Testis (tissue), 2 donors: ENCODE data around the gene CDYL2.

Source experiments
- POLR2A ChIP-seq: fragments of 450-650 bp; IDR thresholded peaks from one replicate; pipeline ENCODE4 v1.6.1; 2017; ENCODE audit warnings: antibody characterized with exemption, mild to moderate bottlenecking, moderate library complexity
- TF ChIP-seq, protein P1 (sequence below), 3 experiments: fragments of 450-650 bp in 2 of 3; fragments of 200-600 bp in 1 of 3; sonication (generic) in 1 of 3; IDR thresholded peaks; one replicate each; pipeline ENCODE4 v1.5.1; 2016 to 2019; ENCODE audit warnings: antibody characterized with exemption in 3 of 3, mild to moderate bottlenecking in 2 of 3, moderate library complexity in 1 of 3

DNA sequence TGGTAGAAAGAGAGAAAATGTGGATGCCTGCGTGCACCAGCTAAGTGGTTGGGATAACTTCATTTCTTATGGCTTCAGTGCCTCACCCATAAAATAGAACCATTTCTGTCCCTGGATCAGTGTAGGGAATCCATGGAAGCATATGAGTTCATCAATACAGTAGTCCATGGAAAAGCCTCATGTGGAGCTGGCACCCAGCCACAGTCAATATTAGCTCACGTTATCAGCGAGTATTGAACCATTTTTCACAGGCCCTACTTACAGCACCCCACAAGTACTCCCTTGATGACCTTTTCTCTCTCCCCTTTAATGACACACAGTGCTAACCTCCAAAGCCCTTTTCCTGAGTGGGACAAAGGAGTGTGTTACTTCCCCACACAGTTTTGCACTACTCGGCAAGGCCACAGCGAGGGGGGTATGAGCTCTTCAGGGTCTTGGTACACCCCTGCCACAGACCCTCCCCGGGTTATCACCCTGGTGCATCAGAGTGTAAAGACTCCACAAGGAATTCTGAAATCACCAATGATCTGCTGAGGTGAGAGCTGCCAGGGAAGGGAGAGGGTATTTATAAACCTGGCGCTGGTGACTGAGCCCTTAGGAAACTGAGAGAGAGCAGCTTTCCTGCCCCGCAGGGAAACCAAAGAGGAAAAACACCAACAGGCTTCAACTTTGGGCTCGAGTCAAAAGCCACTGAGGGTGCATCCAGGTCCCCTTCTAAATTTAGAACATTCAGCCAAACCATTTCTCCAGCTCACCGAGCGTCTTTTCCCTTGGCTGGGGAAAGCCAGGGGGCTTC lies 226.7 kb downstream of the CDYL2 start:
- TF ChIP-seq, protein P1, sequence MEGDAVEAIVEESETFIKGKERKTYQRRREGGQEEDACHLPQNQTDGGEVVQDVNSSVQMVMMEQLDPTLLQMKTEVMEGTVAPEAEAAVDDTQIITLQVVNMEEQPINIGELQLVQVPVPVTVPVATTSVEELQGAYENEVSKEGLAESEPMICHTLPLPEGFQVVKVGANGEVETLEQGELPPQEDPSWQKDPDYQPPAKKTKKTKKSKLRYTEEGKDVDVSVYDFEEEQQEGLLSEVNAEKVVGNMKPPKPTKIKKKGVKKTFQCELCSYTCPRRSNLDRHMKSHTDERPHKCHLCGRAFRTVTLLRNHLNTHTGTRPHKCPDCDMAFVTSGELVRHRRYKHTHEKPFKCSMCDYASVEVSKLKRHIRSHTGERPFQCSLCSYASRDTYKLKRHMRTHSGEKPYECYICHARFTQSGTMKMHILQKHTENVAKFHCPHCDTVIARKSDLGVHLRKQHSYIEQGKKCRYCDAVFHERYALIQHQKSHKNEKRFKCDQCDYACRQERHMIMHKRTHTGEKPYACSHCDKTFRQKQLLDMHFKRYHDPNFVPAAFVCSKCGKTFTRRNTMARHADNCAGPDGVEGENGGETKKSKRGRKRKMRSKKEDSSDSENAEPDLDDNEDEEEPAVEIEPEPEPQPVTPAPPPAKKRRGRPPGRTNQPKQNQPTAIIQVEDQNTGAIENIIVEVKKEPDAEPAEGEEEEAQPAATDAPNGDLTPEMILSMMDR (IDR thresholded peaks at IDR 0.05), result no peak
- TF ChIP-seq POLR2A, result no peak
